ENCODE results near the gene LEO1. TPM values are rescaled to one million over a fixed set of nuclear protein-coding genes. Genes with fewer than 3 reads are reported as not detected.

The LEO1 gene
- total and polyA plus RNA-seq, 4 experiments from 2014 or later = 12.6 to 28.0 (median 22.0) TPM

DNA sequence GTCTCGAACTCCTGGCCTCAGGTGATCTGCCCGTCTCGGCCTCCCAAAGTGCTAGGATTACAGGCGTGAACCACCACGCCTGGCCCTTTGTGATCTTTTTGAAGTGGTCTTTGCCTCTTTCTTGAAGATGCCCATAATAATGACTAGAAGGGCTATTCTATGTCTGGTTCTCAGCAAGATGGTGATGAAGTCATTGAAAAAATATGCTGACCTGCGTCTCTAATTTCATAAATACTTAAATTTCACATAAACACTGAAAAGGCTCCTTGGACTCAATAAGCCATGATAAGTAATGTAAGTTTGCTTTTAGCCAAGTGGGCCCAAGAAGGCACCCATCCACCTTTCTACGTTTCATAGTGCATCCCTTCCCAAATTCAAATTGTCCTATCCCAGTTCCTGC lies 46.7 kb upstream of the LEO1 start:
- intact Hi-C loops (cut with micrococcal nuclease) = no loop called here
- Mint-ChIP-seq H3K4me1 (peaks cover 22 to 48% (median 36%) of the 10 kb centered on the region in 4 donors), H3K9me3 (no peaks in the 10 kb centered on the region), H3K4me3 (peak overlapping the region; percentile 62 to 99 (median 96)), H3K27ac (peak overlapping the region; percentile 98 to 99 (median 98)), H3K27me3 (no peaks in the 10 kb centered on the region), H3K36me3 (peaks cover 0 to 9% of the 10 kb centered on the region in 2 donors)
- Histone ChIP-seq H3K4me3 (ENCODE audit: low read length in 2 of 2) (peak overlapping the region in 1 of 2 donors; percentile 64), H3K27ac (ENCODE audit: low read depth, low read length) (peak overlapping the region; percentile 80), H3K4me1 (ENCODE audit: insufficient read depth, low read length) (peaks cover 39% of the 10 kb centered on the region), H3K9me3 (ENCODE audit: control insufficient read depth in 1 of 2, low read length in 2 of 2) (no peaks in the 10 kb centered on the region), H3K27me3 (ENCODE audit: insufficient read depth, low read length) (no peaks in the 10 kb centered on the region), H3K36me3 (ENCODE audit: insufficient read depth, low read length) (no peaks in the 10 kb centered on the region)
- POLR2A ChIA-PET (ENCODE audit: partially characterized antibody) = interaction anchor here (1.4 to 6.1 kb wide), 4 partner anchors 27 to 161 kb away, joined by 6 to 87 read pairs (median 26); partner anchors contain the start of gene LEO1
- no peak for DNase-seq
- CTCF ChIA-PET (ENCODE audit: partially characterized antibody) = interaction anchor here (1.3 to 1.5 kb wide), 2 partner anchors 28 to 46 kb away, joined by 3 to 4 read pairs; partner anchors contain the start of gene LEO1

DNA sequence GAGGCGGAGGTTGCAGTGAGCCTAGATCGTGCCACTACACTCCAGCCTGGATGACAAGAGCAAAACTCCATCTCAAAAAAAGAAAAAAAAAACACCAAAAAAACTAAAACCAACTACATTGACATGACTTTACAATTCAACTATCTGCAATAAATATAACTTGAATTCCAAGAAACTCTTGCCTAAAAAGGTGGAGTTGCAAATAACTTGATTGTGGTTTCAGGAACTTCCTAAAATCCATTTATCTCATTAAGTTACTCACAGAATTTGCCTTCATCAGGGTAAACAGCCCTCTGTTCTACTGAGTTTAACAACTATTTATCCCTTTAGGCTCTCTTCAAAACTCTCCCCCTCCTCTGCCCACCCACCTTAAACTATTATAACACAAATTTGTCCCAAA lies 44.7 kb upstream of the LEO1 start:
- Mint-ChIP-seq H3K27me3 (no peaks in the 10 kb centered on the region), H3K4me3 (peak overlapping the region in 1 of 8 donors; percentile 7), H3K4me1 (peaks cover 18 to 36% (median 24%) of the 10 kb centered on the region in 4 donors), H3K27ac (peak overlapping the region in 2 of 7 donors; percentile 54 to 62), H3K9me3 (no peaks in the 10 kb centered on the region), H3K36me3 (peaks cover 0 to 9% of the 10 kb centered on the region in 2 donors)
- H3K27me3 ChIP-seq (ENCODE audit: insufficient read depth, low read length) = no peaks in the 10 kb centered on the region
- ChIA-PET POLR2A (ENCODE audit: partially characterized antibody) (no interaction called here), CTCF (ENCODE audit: partially characterized antibody) (no interaction called here)
- H3K4me3 ChIP-seq (ENCODE audit: low read length in 2 of 2) = no peak overlapping the region
- no peak for DNase-seq
- peaks cover 22% of the 10 kb centered on the region for H3K4me1 ChIP-seq (ENCODE audit: insufficient read depth, low read length)
- H3K27ac ChIP-seq (ENCODE audit: low read depth, low read length) = no peak overlapping the region
- no peaks in the 10 kb centered on the region for H3K9me3 ChIP-seq (ENCODE audit: control insufficient read depth in 1 of 2, low read length in 2 of 2)
- H3K36me3 ChIP-seq (ENCODE audit: insufficient read depth, low read length) = no peaks in the 10 kb centered on the region
- intact Hi-C loops (cut with micrococcal nuclease) = no loop called here

DNA sequence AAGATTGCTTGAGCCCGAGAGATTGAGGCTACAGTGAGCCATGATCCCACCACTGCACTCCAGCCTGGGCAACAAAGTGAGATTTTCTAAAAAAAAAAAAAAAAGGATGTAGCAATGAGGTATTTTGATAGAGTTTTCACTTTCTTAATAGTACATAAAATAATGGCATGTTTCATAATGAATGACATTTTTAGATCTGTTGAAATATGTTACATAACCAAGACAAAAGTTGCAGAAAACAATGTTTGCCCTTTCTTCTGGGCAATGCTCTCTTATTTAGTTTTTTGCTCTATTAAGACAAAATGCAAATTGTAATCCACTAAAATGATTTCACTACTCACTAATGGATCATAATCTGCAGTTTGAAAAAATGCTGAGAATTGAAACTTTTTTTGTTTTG lies 43.0 kb upstream of the LEO1 start:
- intact Hi-C loops (cut with micrococcal nuclease) = no loop called here
- Histone ChIP-seq H3K36me3 (ENCODE audit: insufficient read depth, low read length) (no peaks in the 10 kb centered on the region), H3K27me3 (ENCODE audit: insufficient read depth, low read length) (no peaks in the 10 kb centered on the region), H3K9me3 (ENCODE audit: control insufficient read depth in 1 of 2, low read length in 2 of 2) (no peaks in the 10 kb centered on the region), H3K4me1 (ENCODE audit: insufficient read depth, low read length) (peaks cover 9% of the 10 kb centered on the region), H3K27ac (ENCODE audit: low read depth, low read length) (no peak overlapping the region), H3K4me3 (ENCODE audit: low read length in 2 of 2) (no peak overlapping the region)
- ChIA-PET CTCF (ENCODE audit: partially characterized antibody) (no interaction called here), POLR2A (ENCODE audit: partially characterized antibody) (no interaction called here)
- peaks cover 0 to 2% of the 10 kb centered on the region in 2 donors for H3K36me3 Mint-ChIP-seq
- H3K9me3 Mint-ChIP-seq = no peaks in the 10 kb centered on the region
- peaks cover 6 to 20% (median 11%) of the 10 kb centered on the region in 4 donors for H3K4me1 Mint-ChIP-seq
- DNase-seq = no peak
- H3K4me3 Mint-ChIP-seq = no peak overlapping the region
- no peak overlapping the region for H3K27ac Mint-ChIP-seq
- H3K27me3 Mint-ChIP-seq = no peaks in the 10 kb centered on the region

DNA sequence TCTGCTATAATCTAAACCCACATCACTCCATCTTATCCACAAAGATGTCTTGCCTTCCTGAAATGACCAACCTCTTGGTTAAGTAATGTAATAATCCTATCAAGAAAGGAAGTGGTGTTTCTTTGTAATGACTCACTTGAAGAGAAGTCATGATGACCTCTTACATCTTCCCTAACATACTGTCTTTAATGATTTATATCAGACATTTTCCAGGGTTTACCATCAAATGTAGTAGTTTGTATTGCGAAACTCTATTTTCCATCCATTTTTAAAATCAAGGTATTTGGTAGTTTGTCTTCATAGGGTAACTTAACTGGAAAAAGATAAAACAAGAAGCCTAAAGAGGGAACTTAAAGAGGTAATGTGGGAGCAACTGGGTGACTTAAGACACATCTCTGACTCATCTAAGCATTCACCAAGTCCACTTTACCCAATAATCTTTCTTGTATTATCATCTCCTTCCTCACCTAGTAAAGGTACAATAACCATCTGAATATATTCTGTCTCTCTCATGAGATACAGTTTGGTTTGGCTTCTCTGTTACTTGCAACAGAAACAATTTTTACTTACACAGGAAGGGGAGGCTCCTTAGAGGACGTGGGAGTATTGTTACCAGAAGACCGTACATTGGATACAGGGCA lies 41.7 kb upstream of the LEO1 start:
- no peaks in the 10 kb centered on the region for H3K27me3 Mint-ChIP-seq
- ChIA-PET POLR2A (ENCODE audit: partially characterized antibody) (no interaction called here), CTCF (ENCODE audit: partially characterized antibody) (no interaction called here)
- intact Hi-C loops (cut with micrococcal nuclease) = no loop called here
- H3K36me3 Mint-ChIP-seq = no peaks in the 10 kb centered on the region
- no peak overlapping the region for H3K4me3 ChIP-seq (ENCODE audit: low read length in 2 of 2)
- no peaks in the 10 kb centered on the region for H3K27me3 ChIP-seq (ENCODE audit: insufficient read depth, low read length)
- H3K4me1 Mint-ChIP-seq = peaks cover 6 to 17% (median 15%) of the 10 kb centered on the region in 4 donors
- DNase-seq = no peak
- no peak overlapping the region for H3K4me3 Mint-ChIP-seq
- peaks cover 14% of the 10 kb centered on the region for H3K4me1 ChIP-seq (ENCODE audit: insufficient read depth, low read length)
- H3K9me3 Mint-ChIP-seq = no peaks in the 10 kb centered on the region
- H3K27ac Mint-ChIP-seq = no peak overlapping the region
- H3K9me3 ChIP-seq (ENCODE audit: control insufficient read depth in 1 of 2, low read length in 2 of 2) = no peaks in the 10 kb centered on the region
- no peak overlapping the region for H3K27ac ChIP-seq (ENCODE audit: low read depth, low read length)
- no peaks in the 10 kb centered on the region for H3K36me3 ChIP-seq (ENCODE audit: insufficient read depth, low read length)

DNA sequence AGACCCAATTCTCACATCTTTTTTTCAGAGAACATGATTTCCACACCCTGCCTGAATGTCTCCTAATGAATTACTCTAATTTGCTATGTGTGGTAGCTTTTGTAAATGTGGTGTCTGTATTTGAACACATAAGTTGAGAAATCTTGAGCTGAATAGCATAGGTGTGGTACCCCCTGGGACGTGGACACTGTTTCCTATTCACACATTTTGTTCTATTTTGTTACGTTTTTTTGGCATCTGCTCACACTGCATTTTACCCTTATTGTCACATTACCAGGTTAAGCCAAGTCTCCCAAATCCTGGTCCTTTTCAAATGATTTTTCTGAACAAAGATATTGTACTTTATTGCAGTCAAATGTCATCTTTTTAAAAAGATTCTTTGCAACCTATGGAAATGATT lies 40.6 kb upstream of the LEO1 start:
- intact Hi-C loops (cut with micrococcal nuclease) = no loop called here
- CTCF ChIA-PET (ENCODE audit: partially characterized antibody) = interaction anchor here (0.9 to 1.8 kb wide), 3 partner anchors 40 to 66 kb away, joined by 3 to 4 read pairs (median 3); partner anchors contain the start of gene LEO1
- H3K4me3 Mint-ChIP-seq = no peak overlapping the region
- H3K9me3 Mint-ChIP-seq = no peaks in the 10 kb centered on the region
- H3K4me3 ChIP-seq (ENCODE audit: low read length in 2 of 2) = no peak overlapping the region
- POLR2A ChIA-PET (ENCODE audit: partially characterized antibody) = interaction anchor here (0.9 kb wide), 1 partner anchor 32 kb away, joined by 3 read pairs; no protein-coding TSS in a partner anchor
- H3K4me1 ChIP-seq (ENCODE audit: insufficient read depth, low read length) = peaks cover 25% of the 10 kb centered on the region
- H3K36me3 ChIP-seq (ENCODE audit: insufficient read depth, low read length) = no peaks in the 10 kb centered on the region
- peak overlapping the region in 1 of 7 donors; percentile 4 for H3K27ac Mint-ChIP-seq
- H3K9me3 ChIP-seq (ENCODE audit: control insufficient read depth in 1 of 2, low read length in 2 of 2) = no peaks in the 10 kb centered on the region
- no peaks in the 10 kb centered on the region for H3K27me3 Mint-ChIP-seq
- no peaks in the 10 kb centered on the region for H3K36me3 Mint-ChIP-seq
- H3K4me1 Mint-ChIP-seq = peaks cover 6 to 20% (median 17%) of the 10 kb centered on the region in 4 donors
- H3K27ac ChIP-seq (ENCODE audit: low read depth, low read length) = no peak overlapping the region
- DNase-seq = no peak
- H3K27me3 ChIP-seq (ENCODE audit: insufficient read depth, low read length) = no peaks in the 10 kb centered on the region

DNA sequence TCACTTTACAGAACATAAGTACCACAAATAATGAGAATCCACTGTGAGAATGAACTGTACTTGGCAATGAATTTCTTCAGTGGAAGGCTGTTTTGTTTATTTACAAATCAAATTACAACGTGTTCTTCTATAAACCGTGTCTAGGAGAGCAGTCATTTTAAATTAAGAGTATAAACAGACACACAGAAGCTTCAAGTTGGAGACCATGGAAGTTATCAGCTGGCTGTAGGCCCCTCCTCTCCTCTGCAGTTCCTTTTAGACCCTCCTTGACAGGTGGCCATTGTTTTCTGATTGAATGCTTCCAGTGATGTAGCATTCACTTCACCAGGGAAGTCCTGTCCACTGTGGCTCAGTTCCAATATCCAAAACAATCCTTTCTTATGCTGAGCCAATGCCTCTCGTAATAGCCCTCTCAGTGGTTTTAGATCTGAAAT lies 40.1 kb upstream of the LEO1 start:
- H3K36me3 Mint-ChIP-seq = no peaks in the 10 kb centered on the region
- CTCF ChIA-PET (ENCODE audit: partially characterized antibody) = interaction anchor here (0.9 to 1.8 kb wide), 3 partner anchors 40 to 67 kb away, joined by 3 to 4 read pairs (median 3); partner anchors contain the start of gene LEO1
- Histone ChIP-seq H3K27ac (ENCODE audit: low read depth, low read length) (no peak overlapping the region), H3K4me3 (ENCODE audit: low read length in 2 of 2) (no peak overlapping the region), H3K27me3 (ENCODE audit: insufficient read depth, low read length) (no peaks in the 10 kb centered on the region), H3K4me1 (ENCODE audit: insufficient read depth, low read length) (peaks cover 30% of the 10 kb centered on the region), H3K36me3 (ENCODE audit: insufficient read depth, low read length) (no peaks in the 10 kb centered on the region), H3K9me3 (ENCODE audit: control insufficient read depth in 1 of 2, low read length in 2 of 2) (no peaks in the 10 kb centered on the region)
- H3K4me3 Mint-ChIP-seq = no peak overlapping the region
- no peaks in the 10 kb centered on the region for H3K27me3 Mint-ChIP-seq
- H3K27ac Mint-ChIP-seq = peak overlapping the region in 1 of 7 donors; percentile 4
- DNase-seq = no peak
- peaks cover 6 to 25% (median 20%) of the 10 kb centered on the region in 4 donors for H3K4me1 Mint-ChIP-seq
- POLR2A ChIA-PET (ENCODE audit: partially characterized antibody) = interaction anchor here (0.9 kb wide), 1 partner anchor 32 kb away, joined by 3 read pairs; no protein-coding TSS in a partner anchor
- no peaks in the 10 kb centered on the region for H3K9me3 Mint-ChIP-seq
- intact Hi-C loops (cut with micrococcal nuclease) = no loop called here

DNA sequence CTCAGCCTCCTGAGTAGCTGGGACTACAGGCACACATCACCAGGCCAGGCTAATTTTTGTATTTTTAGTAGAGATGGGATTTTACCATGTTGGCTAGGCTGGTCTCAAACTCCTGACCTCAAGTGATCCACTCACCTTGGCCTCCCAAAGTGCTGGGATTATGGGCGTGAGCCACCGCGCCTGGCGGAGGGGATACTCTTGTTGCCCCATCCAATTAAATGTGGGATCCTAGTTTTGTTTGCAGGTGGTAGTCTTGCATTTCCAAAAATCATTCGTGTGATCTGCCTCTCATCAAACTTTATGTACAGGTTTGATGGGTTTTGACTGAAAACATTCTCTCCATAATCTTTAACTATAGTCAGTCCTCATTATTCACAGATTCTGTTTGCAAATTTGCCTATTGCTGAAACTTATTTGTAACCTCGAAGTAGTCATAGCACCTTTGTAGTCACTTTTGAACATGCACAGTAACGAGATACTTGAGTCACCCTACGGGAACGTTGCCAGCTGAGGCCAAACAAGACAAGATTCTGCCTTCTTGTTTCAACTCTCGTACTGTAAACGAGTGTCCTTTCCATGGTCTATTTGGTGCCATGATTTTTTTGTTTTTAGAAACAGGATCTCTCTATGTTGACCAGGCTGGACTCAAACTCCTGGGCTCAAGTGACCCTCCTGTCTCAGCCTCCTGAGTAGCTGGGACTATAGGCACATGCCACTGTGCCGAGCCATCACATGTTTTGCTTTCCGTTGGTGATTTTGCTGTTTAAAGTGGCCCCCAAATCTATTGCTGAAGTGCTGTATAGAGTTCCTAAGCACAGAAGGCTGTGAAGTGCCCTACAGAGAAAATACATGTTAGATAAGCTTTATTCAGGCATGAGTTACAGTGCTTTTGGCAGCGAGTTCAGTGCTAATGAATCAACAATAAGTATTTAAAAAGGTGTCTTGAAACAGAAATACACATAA lies 39.3 kb upstream of the LEO1 start:
- intact Hi-C loops (cut with micrococcal nuclease) = no loop called here
- no peak for DNase-seq
- H3K4me1 Mint-ChIP-seq = peaks cover 9 to 33% (median 27%) of the 10 kb centered on the region in 4 donors
- no peak overlapping the region for H3K4me3 Mint-ChIP-seq
- Histone ChIP-seq H3K4me3 (ENCODE audit: low read length in 2 of 2) (no peak overlapping the region), H3K36me3 (ENCODE audit: insufficient read depth, low read length) (no peaks in the 10 kb centered on the region), H3K9me3 (ENCODE audit: control insufficient read depth in 1 of 2, low read length in 2 of 2) (no peaks in the 10 kb centered on the region), H3K27me3 (ENCODE audit: insufficient read depth, low read length) (no peaks in the 10 kb centered on the region), H3K4me1 (ENCODE audit: insufficient read depth, low read length) (peaks cover 38% of the 10 kb centered on the region), H3K27ac (ENCODE audit: low read depth, low read length) (no peak overlapping the region)
- H3K27ac Mint-ChIP-seq = peak overlapping the region in 1 of 7 donors; percentile 1
- CTCF ChIA-PET (ENCODE audit: partially characterized antibody) = interaction anchor here (1.8 kb wide), 1 partner anchor 68 kb away, joined by 4 read pairs; no protein-coding TSS in a partner anchor
- H3K9me3 Mint-ChIP-seq = no peaks in the 10 kb centered on the region
- POLR2A ChIA-PET (ENCODE audit: partially characterized antibody) = no interaction called here
- no peaks in the 10 kb centered on the region for H3K27me3 Mint-ChIP-seq
- H3K36me3 Mint-ChIP-seq = no peaks in the 10 kb centered on the region
